D721Med (cell line): ENCODE data around the gene CA14.

Experiments used
- DNase-seq: peaks from one replicate; pipeline ENCODE4 v3.0.0; 2011; ENCODE audit warnings: low spot score; ENCODE audit not compliant: insufficient read length
- FAIRE-seq: peaks from 2 replicates; lab custom pipeline; 2011; peaks lifted over from hg19 to GRCh38; lab: Jason Lieb, UNC
- TF ChIP-seq, protein P1 (sequence below): IDR thresholded peaks from 2 replicates; pipeline ENCODE4 v1.5.1; 2012; ENCODE audit warnings: mild to moderate bottlenecking, control low read depth; ENCODE audit not compliant: insufficient read depth; ENCODE audit errors: missing control alignments

CA14 gene

DNA sequence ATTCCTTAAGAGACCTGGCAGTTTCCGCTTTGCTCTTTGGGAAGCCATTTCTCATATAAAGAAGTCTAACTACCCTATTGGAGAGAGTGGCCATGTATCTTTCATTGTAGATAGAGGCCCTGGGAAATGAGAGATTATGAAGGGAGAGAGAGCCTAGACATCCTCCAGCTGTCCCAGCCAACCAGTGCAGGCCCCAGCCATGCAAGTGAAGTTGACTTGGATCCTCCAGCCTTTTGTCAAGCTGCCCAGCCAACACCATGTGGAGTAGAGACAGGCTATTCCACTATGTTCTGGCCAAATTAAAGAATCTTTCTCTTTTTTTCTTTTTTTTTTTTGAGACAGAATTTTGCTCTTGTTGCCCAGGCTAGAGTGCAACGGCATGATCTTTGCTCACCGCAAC lies 14.6 kb upstream of the CA14 start:
- TF ChIP-seq, protein P1, sequence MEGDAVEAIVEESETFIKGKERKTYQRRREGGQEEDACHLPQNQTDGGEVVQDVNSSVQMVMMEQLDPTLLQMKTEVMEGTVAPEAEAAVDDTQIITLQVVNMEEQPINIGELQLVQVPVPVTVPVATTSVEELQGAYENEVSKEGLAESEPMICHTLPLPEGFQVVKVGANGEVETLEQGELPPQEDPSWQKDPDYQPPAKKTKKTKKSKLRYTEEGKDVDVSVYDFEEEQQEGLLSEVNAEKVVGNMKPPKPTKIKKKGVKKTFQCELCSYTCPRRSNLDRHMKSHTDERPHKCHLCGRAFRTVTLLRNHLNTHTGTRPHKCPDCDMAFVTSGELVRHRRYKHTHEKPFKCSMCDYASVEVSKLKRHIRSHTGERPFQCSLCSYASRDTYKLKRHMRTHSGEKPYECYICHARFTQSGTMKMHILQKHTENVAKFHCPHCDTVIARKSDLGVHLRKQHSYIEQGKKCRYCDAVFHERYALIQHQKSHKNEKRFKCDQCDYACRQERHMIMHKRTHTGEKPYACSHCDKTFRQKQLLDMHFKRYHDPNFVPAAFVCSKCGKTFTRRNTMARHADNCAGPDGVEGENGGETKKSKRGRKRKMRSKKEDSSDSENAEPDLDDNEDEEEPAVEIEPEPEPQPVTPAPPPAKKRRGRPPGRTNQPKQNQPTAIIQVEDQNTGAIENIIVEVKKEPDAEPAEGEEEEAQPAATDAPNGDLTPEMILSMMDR, result no peak
- no peak for FAIRE-seq
- DNase-seq, result no peak

DNA sequence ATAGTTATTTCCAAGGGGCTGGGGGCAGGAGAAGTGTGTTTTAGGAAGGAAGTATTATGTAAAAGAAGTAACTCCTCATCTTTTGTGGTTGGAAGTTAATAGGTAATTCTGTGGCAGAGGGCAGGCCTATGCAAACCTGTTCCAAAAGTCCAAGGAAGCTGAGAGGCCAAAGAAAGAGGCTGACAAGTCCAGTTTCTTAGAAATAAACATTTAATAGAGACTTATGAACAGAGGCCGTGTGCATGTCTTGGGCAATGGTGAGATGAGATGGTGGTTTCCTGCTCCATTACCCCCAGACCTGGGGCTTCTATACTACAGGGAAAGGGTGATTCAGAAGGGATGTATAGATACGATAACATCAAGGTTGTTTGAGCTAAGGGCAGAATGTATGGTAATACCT lies 7.6 kb upstream of the CA14 start:
- DNase-seq (no peak), FAIRE-seq (no peak)
- TF ChIP-seq, protein P1, result no peak

DNA sequence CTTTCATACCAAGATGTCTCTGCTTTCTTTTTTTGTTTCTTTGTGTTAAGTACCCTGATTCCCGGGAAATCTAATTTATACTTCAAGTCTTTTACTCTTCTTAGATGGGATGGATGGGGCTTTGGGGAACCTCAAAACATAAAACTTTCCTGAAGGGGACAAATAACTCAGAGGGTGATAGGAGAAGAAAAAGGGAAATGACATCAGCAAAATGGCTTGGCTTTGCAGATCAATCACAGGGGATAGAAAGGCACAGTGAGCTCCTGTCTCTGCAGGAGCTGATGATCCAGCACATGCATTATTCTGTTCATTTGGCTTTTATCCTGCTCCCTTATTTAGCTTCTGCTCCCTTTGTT lies 1.4 kb upstream of the CA14 start:
- FAIRE-seq, result no peak
- TF ChIP-seq, protein P1, result no peak
- no peak for DNase-seq

DNA sequence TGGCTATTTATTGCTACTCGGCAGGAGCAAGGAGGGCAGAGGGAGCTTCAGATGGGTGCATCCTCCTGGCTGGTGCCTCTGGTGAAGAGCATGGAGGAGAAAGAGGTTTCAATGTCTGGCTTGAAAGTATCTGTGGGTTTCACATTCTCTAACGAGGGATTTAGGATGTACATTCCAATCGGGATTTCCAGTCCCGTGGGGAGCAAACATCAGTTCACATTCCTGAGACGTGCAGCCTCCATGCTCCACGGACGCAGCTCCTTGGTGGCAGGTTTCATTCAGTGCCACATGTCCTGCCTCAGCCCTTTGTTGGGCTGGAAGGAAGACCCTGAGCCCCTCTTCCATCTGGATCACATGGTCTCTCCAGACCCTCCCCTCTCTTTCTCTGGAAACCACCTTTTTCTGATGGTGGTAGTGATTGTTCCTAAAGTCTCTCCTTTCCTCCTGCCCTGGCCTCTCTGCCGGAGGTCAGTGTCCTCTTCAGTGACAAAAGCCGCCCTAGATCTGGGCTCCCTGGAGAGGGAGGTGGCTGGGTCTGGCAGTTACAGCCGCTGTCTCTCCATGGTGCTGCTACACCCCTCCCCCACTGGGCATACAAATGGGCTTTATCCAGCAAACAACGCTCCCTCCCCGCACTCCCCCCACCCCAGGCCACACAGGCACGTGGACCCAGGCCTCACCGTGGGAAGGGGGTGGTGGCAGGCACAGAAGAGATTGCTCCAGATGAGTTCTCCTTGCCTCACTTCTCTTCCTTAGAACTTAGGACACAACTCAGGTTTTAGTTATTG lies 826 bp upstream of the CA14 start:
- DNase-seq (no peak), FAIRE-seq (no peak)
- TF ChIP-seq, protein P1, result no peak

DNA sequence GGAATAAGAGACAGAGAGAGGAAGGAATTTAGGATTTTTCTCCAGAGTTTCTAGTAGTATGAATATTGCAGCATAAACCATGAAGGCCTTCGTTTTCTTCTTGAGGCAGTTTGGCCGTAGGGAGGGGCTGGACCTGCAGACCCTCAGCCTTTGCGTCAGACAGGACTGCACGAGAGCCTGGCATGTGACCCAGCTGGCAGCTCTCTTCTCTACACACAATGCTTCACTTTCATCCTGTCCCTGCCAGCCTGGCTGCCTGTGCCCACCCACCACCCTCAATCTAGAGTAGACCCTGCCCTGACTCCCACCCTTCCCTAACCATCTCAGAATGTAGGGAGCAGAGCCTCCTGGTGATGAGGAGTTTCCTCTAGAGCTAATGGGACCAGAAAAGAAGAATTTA lies 1.6 kb downstream of the CA14 start:
- FAIRE-seq (no peak), DNase-seq (no peak)
- TF ChIP-seq, protein P1, result no peak

DNA sequence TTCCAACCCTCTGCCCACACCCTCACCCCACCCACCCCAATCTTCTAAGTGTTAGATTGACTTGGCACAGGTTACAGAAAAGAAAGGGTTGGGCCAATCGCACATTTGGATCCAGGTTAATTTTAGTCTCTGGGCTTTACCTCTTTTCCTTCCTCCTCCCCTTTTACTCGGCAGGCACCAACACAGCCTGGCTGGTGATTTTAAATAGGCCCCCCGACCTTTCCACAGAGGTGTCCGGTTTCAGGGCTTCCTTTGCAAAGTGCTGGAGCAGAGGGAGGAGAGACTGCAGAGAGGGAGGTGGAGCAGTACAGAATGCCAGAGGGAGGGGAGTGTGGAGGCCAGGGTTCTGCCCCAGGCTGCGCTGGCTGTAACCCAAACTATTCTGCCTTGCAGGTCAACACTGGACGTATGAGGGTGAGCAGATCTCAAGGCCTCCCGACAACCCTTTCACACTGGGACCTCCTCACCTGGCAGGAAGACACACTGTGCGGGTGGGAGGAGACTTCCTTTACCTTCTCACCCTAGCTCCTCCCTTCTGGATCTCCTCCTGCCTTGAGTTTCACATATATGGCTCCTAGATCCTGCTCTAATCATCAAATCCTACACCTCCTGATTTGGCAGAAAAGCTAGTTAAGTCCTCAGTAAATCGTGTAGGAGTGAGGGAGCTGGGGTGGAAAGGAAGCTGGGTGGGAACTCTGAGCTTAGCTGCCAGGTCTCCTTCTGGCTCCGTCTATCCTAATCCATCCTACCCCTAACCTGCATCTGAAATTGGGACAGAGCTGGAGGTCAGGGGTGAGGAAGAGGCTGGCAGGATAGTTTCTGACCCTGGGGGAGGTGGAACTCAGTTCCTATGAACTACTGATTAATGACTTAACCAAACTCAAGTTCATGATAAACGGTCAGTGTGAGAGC lies 2.4 kb downstream of the CA14 start:
- TF ChIP-seq, protein P1, result no peak
- no peak for DNase-seq
- FAIRE-seq, result no peak
